ENCODE data around the gene UMODL1. TPM values are rescaled to one million over a fixed set of nuclear protein-coding genes. Genes with fewer than 3 reads are reported as not detected.
A peak's percentile ranks its signal among the peaks of the same experiment; 100 is the strongest.

The UMODL1 gene
- total RNA-seq, 1 donor from 2014 or later, result not detected

DNA sequence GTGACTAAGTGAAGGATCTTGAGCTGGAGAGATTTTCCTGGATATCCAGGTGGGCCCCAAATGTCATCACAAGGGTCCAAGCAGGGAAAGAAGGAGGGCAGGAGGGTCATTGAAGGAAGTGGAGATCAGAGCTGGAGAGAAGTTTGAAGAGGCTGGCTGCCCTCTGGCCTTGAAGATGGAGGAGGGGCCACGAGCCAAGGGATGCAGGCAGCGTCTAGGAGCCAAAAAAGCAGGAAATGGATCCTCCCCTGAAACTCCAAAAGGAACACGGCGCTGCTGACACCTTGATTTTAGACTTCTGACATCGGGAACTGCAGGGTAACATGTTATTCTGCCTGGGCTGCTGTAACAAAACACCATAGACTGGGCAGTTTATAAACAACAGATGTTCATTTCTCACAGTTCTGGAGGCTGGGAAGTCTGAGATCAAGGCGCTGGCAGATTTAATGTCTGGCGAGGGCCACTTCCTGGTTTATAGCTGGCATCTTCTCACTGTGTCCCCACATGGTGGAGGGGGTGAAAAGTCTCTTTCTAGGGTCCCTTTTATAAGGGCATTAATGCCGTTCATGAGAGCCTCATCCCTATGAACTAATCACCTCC lies 32.2 kb upstream of the UMODL1 start:
- no peak for DNase-seq (ENCODE audit: low read depth in 2 of 2)

DNA sequence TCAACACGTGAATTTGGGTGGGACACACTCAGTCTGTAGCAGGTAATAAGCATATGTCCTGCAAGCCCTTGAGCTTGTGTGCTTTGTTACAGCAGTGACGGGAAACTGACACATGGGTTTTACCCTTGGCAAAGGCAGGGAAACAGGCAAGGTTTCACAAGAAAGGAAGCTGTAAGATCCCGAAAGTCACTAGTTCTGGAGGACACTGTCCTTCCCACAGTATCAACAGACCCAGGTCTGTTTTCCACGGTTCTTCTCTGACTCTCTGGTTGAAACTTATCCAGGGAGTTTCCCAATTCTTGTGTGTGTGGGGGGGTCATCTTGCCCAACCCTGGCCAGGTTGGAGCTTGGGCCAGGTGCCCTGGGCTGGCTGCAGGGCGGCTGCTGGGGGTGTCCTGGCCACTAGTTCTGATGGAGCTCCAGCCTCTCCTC lies 31.6 kb upstream of the UMODL1 start:
- no peak for DNase-seq (ENCODE audit: low read depth in 2 of 2)

DNA sequence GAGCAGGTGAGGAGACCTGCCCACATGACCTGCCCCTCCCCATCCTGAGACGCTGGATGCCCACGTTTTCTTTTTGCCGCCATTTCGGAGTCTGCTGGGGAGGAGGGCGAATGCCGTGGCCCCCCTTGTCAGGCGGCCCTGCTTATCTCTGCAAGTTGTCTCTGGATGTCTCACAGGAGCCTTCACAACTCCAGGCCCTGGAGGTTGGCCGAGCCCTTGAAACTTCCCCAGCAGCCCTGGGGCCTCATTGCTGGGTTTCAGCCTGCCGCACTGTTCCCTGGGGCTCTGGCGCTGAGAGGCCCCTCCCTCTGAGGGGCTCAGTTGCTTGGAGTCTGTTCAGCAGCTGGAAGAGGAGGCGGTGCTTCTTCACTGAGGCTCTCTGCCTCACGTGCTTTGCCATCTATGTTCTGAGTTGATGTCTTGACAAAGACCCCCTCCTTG lies 31.2 kb upstream of the UMODL1 start:
- no peak for DNase-seq (ENCODE audit: low read depth in 2 of 2)

DNA sequence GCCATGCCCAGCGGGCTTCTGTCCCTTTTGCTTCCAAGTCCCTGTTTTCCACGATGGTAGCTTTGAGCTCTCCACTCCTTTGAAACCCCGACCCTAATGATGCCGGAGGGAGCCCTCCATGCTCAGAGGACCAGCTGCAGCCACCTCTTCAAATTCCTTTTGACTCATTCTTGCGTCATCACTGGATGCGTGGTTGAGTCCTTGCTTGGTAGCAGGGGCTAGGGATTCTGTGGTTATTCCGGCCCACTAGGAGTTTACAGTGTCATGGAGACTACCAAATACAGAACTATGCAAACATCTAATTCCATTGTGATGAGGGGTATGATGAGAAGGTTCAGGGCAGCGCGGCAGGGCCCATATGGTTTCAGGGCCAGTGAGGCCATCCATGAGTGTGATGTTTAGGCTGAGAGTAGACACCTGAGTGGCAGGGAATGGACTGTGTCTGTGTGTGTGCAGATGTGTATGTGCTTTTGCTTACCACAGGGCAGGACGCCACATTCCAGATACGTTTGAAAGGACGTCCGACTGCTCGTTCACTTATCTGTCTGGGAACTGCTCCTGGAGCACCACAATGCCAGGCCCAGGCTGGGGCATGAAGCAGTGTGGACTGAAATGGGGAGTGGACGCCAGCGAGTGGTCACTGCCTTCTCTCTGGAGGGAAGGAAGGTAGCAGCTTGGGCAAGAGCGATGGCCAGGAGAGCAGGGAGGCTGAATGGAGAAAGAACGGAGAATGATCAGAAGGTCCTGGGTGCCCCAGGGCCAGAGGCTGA lies 30.5 kb upstream of the UMODL1 start:
- DNase-seq (ENCODE audit: low read depth in 2 of 2), result peak in 1 of 2 donors; percentile 17

DNA sequence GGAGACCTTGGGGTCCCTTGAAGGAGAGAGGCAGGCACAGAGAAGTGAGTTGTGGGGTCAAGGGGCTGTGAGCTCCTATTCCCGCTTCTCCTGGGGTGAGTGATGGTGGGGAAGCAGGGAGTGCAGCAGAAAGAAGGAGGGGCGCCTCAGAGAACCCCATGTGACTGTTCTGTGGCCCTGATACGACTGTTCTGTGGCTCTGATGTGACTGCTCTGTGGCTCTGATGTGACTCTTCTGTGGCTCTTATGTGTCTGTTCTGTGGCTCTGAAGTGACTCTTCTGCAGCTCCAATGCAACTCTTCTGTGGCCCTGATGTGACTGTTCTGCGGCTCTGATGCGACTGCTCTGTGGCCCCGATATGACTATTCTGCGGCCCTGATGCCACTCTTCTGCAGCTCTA lies 29.9 kb upstream of the UMODL1 start:
- DNase-seq (ENCODE audit: low read depth in 2 of 2), result no peak

DNA sequence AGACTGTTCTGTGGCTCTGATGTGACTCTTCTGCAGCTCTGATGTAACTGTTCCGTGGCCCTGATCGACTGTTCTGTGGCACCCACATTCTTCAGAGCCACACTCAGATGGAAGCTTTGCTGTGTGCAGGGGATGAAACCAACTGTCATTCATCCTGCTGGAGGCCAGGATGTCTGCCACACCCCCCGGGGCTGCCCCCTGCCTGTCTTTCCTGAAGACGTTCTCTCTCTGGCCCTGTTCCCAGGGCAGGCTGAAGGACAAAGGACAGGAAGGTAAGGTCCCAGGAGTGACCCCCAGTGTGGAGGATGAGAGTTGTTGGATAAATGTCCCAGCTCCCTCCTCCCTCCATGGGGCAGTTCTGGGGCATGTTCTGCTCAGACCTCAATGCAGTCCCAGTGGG lies 29.4 kb upstream of the UMODL1 start:
- DNase-seq (ENCODE audit: low read depth in 2 of 2), result no peak

DNA sequence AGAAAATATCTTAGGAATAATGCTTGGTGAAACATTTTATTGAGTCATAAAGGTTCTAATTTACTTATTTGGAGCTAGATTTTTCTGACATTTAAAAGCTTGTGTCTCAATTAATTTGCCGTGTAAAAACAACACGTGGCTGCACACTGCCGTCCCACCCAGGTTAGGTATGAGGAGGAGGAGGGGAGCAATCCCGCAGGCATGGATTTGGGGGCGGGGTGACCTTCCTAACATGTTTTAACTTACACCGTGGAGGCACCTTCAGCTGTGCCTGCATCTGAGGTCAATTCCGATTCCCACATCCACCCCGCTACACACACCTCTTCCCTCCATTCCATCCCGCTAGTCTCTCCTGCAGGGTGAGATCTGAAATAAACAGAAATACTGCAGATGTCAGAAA lies 28.5 kb upstream of the UMODL1 start:
- no peak for DNase-seq (ENCODE audit: low read depth in 2 of 2)

DNA sequence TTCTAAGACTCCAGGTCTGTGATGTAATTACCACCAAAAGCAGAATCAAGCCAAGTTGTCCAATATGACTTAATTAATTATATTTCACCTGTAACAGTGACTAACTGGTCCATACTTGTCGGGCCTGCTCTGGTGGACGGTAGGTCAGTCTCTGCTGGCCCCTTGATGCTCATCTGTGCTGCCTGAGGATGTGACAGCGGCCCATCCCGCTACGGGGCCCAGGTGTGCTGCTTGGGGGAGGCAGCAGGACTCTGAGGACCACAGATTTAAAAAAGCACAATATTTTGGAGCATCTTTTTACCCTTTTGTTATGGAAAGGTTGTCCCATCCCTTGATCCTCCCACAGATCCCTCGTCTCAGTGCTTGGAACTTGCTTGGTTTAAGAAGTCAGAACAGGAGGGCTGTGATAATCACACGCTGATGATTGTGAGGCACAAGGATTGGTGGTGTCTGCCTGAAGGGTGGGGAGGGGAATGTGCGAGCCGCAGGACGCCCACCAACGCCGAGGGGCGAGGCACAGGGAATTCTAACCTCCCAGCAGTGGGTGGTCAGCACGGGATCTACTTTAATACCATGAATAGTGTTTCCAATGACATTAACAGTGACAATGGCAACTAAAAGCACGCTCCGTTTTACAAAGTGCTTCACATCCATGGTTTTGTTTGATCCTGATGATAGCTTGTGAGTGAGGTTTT lies 27.8 kb upstream of the UMODL1 start:
- no peak for DNase-seq (ENCODE audit: low read depth in 2 of 2)

DNA sequence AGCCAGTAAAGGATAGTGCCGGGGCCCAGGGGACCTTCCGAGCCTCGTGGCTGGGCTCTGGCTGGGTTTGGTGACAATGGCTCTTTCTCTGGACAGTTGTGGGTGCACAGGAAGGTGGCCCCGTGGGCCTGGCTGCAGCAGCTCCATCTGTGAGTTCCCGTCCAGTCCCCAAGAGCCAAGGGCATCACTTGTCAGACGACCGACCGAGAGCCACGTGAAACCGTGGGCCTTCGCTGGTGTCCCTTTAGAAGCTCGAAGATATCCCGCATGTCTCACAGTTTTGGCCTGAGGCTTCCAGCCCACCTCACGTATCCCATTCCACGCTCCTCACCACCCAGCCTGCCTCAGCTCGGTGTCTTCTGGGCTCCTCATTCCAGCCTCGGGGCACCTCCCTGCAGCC lies 27.2 kb upstream of the UMODL1 start:
- no peak for DNase-seq (ENCODE audit: low read depth in 2 of 2)

DNA sequence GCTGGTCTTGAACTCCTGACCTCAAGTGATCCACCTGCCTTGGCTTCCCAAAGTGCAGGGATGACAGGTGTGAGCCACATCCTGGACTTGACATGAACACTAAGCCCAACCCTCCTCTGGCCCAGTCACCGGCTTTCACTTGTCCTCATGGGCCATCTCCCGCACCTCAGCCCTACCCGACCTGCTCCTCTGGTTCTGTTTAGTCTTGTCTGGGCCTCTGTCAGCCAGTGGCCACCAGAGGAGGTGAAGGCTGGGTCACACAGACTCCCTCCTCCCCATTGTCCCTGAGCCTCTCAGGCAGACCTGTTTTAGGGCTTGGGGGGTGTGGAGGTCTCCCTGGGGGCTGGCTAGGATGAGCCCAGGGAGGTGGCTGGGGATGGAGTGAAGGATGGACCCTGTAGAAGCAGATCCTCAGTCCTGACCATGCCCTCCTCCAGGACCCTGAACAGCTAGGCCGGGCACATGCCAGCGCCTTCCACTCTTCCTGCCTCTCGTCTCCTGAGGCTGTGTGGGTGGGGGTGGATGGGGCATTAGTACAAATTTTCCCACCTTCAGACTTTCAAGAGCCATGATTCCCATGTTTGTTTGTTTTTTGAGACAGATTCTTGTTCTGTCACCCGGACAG lies 26.1 kb upstream of the UMODL1 start:
- no peak for DNase-seq (ENCODE audit: low read depth in 2 of 2)

DNA sequence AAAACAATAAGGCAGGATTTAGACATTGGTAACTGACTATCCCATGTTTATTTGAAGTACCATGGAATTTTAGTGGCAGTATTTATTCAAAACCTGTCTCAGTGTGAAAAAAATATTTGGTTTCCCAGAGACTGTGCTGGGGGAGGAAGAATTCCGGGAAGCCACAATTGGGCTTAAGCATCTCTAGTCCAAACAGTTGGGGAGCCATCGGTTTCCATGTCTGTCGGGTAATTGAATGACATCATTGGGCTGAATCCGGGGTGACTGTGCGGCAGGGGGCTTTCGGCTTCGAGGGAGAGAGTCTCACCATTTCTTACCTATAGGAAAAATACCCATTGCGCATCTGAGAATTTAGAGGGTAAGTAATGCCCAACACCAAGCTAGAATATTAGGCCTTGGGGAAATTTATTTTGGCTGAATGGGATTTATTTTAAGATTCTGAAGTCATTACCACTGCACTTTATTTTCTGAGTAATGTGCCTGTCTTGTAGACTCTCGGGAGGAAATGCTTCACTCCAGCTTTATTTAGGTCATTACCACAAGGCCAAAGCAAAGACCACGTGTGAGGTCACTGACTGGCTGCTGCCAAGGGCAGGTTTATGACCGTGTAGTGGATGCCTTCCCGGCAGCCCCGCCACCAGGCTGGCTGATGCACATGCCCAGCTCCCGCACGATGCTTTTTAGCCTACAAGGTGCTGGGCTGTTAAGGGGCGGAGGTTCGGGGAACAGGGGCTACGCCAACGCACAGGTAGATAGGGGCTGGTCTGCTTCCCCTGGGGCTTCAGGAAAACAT lies 23.1 kb upstream of the UMODL1 start:
- peak in 1 of 2 donors; percentile 52 for DNase-seq (ENCODE audit: low read depth in 2 of 2)

DNA sequence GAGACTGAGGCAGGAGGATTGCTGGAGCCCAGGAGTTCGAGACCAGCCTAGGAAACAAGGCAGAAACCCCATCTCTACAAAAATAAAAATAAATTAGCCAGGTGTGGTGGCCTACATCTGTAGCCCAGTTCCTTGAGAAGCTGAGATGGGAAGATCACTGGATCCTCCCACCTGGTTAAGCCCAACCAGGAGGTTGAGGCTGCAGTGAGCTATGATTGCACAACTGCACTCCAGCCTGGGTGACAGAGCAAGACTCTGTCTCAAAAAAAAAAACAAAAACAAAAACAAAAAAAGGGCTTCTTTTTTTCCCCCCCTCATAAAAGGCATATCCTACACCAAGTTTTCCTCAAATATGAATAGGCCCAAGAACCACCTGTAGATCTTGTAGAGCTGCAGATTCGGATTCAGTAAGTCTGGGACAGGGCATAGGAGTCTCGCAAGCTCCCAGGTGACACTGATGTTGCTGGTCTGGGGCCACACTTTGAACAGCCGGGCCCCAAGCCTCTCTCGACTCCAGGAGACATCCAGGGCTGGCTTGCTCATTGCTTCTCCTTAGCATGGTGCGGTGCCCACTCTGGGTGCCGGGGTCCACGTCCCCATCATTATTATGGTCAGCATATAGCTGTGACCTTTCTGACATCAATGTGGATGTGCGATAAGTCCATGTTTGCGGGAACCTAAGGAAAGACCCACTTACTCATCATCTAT lies 22.1 kb upstream of the UMODL1 start:
- no peak for DNase-seq (ENCODE audit: low read depth in 2 of 2)

DNA sequence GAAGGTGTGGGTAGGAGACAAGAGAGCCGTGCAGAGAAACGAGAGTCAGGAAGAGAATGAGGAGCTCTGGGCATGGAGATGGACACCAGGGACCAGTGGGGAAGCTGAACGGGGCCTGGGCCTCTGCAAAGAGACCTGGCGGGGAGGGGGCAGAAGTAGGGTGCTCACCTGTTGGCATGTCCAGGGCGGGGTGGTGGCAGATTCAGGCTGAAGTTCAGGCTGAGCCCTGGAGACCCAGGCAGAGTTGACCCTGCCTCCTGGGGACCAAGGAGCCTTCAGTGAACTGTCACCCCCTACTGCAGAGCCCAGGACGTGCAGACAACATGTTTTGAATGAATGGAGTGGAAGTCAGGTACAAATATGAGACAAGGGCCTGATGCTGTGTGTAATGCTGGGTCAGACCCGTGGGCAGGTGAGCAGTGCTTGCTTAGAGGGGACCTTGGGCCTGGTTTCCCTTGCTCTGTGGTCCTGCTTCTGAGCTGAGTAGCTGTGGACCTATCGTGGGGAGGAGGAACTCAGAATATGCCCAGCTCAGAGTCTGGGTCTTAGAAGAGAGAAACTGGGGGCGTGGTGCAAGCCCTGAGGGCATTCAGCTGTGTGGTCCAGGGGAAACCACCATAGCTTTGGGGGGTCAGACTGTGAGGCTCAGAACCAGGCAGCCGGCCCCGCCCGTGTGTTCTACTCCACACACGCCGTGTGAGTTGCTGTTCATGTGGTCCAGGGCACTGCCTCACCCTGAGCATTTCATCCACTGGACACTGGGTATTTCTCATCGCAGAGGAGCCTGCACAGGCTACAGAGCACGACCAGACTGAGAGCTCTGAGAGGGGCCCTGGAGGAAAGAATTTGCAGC lies 21.3 kb upstream of the UMODL1 start:
- DNase-seq (ENCODE audit: low read depth in 2 of 2), result no peak

DNA sequence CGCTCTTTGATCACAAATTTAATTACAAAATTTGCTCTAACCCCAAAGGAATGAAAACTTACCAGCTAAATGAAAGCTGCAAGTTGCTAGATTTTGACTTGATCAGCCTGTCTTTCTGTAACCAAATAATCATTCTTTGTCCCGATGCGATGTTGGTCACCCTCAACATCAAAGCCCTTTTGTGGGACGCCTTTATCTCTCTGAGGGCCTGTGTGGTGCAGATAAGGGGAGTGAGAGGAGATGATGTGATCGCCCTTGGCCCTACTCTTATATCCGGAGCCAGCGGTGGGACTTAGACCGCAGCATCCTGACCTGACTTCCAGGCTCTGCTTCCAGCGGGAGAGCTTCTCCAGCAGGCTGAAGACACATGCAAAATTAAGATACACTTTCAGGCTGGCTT lies 19.3 kb upstream of the UMODL1 start:
- peak in 1 of 2 donors; percentile 14 for DNase-seq (ENCODE audit: low read depth in 2 of 2)

DNA sequence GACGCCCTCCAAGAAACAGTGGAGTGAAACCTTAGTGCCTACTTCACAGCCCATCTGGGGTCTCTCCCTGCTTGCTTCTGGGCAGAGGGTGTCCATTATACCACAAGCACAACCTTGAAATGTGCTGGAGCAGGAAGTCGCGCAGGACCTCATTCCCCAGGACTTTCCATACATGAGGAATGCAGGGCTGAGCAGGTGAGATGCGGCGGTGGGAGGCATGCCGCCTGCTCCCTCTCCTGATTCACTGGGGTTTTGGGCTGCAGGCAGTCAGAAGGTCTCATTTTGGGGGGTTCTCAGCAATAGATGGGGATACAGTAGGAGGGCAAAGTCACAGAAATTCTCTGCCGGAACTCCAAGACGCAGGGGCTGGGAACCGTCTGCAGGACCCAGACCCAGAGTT lies 15.7 kb upstream of the UMODL1 start:
- DNase-seq (ENCODE audit: low read depth in 2 of 2), result no peak

DNA sequence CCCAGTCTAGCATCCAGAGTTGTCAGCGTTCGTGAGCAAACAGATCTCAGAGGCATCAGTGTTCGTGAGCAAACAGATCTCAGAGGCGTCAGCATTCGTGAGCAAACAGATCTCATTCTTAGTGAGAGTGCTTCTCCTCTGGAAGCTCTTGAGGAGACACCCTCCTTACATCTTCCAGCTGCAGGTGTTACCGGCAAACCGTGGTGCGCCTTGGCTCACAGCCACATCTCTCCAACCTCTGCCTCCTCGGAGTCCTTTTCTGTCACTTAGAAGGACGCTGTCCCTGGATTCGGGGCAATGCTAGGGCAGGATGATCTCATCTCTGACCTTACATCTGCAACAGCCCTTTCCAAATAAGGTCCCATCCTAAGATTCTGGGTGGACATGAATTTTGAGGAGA lies 14.6 kb upstream of the UMODL1 start:
- no peak for DNase-seq (ENCODE audit: low read depth in 2 of 2)

DNA sequence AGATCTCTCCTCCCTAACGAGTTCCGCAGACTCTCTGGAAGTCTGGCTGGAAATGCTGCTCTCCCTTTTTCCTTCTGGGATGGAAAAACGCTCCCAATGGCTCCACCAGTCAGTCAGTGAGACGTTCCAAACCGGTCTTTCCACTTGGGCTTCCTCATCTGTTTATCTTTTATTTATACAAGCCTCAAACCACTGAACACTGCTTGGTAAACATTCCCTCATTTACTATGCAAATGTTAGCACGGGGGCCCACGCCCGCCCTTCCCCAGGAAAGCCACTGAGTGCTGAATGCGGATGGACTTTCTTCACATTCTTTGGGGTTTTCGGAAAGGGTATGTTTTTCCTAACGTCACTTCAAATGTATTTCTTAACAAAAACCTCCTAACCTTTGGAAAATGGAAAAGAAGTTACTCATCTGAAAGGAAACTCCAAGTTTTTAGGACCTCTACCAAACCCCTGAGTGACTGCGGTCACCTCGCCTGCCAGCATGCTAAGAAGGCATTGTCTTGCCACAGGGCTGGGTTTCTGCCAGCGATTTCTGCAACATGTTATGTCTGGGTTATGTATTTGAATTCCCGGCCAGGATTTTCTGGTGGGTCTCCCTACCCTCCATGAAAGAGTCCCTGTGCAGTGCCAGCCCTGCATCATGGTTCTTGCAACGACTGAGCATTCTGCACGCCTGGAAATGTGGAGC lies 14.0 kb upstream of the UMODL1 start:
- no peak for DNase-seq (ENCODE audit: low read depth in 2 of 2)

DNA sequence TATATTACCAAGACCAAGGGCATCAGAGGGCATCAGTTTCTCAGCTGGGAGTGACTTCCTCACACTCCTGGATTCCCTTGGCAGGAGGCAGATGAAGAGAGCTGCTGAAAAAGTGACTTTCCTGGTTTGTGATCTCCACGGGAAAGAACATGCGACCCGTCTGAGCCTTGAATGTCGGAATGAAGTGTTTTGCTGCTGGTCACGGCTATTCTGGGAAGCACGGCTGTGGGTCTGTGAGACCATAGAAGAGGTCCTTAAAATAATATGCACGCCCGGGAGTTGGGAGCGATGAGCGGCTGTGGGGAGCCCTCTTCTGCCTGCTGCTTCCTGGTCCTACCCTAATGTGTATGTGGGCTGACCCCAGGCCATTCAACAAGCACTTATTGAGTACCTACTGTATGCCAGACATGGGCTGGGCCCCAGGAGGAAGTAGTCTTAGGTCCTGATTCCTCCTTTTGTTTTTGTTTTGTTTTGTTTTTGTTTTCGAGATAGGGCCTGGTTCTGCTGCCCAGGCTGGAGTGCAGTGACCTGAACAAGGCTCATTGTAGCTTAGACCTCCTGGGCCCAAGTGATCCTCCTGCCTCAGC lies 13.2 kb upstream of the UMODL1 start:
- no peak for DNase-seq (ENCODE audit: low read depth in 2 of 2)

DNA sequence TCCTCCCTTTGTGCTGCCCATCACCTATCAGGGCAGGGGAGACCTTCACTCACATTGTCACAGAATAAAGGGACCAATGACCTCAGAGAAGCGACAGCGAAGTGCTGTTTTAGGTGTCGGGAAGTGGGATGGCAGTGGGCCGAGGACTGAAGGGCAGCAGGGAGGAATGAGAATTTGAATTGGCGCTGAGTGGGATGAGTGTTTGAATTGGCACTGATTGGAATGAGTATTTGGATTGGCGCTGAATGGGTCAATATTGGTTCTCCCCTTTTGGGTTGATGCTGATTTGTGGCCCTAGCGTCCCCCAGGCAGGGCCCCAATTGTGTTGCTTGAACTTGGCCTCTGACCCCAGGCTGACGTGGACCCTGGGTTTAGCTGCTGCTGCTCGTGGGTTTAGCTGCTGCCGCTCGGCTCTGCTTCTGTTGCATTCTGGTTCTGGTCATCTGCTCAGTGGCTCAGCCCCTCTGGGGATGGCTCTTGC lies 12.4 kb upstream of the UMODL1 start:
- DNase-seq (ENCODE audit: low read depth in 2 of 2), result no peak

Data from dermis microvascular lymphatic vessel endothelial cell (primary cell).